KMS-11 (cell line): Measurements from ENCODE around the gene GPR32.

ENCODE experiments used
- H2AFZ ChIP-seq: fragments of 200-600 bp; sonication (generic); 2 replicates; pipeline ENCODE4 v1.6.1; 2016; ENCODE audit warnings: antibody characterized with exemption, mixed run types, low read depth
- H3K27ac ChIP-seq: fragments of 200-600 bp; sonication (generic); 2 replicates; pipeline ENCODE4 v1.6.1; 2016; ENCODE audit warnings: mild to moderate bottlenecking, mixed run types
- H3K27me3 ChIP-seq: fragments of 200-600 bp; sonication (generic); 2 replicates; pipeline ENCODE4 v1.6.1; 2017; ENCODE audit warnings: mild to moderate bottlenecking, low read depth, mixed run types, moderate library complexity; ENCODE audit not compliant: insufficient read depth
- H3K36me3 ChIP-seq: fragments of 200-600 bp; sonication (generic); 2 replicates; pipeline ENCODE4 v1.6.1; 2017; ENCODE audit warnings: mild to moderate bottlenecking, mixed run types; ENCODE audit not compliant: insufficient read depth
- H3K4me1 ChIP-seq: fragments of 200-600 bp; sonication (generic); 2 replicates; pipeline ENCODE4 v1.6.1; 2016; ENCODE audit warnings: mild to moderate bottlenecking, low read depth, mixed run types; ENCODE audit not compliant: poor library complexity, severe bottlenecking
- H3K4me2 ChIP-seq: fragments of 200-600 bp; sonication (generic); 2 replicates; pipeline ENCODE4 v1.7.0; 2016; ENCODE audit warnings: mild to moderate bottlenecking, mixed run types
- H3K4me3 ChIP-seq: fragments of 200-600 bp; sonication (generic); IDR thresholded peaks from 2 replicates; pipeline ENCODE4 v1.6.1; 2017; ENCODE audit warnings: low read depth, low read length, mixed read lengths; ENCODE audit not compliant: insufficient read depth
- H3K79me2 ChIP-seq: fragments of 200-600 bp; sonication (generic); 2 replicates; pipeline ENCODE4 v1.6.1; 2016; ENCODE audit warnings: low read depth, mixed run types; ENCODE audit not compliant: insufficient read depth
- H3K9ac ChIP-seq: fragments of 200-600 bp; sonication (generic); 2 replicates; pipeline ENCODE4 v1.6.1; 2016; ENCODE audit warnings: mild to moderate bottlenecking, mixed run types
- H4K20me1 ChIP-seq: fragments of 200-600 bp; sonication (generic); 2 replicates; pipeline ENCODE4 v1.6.1; 2016; ENCODE audit warnings: mild to moderate bottlenecking, mixed run types; ENCODE audit not compliant: insufficient read depth
- TF ChIP-seq, protein P1 (sequence below): fragments of 200-600 bp; sonication (generic); conservative IDR thresholded peaks from 2 replicates; pipeline ENCODE4 v1.6.1; 2017; ENCODE audit warnings: low read depth, mild to moderate bottlenecking, antibody characterized with exemption, low read length, moderate library complexity, mixed read lengths

The GPR32 gene

DNA sequence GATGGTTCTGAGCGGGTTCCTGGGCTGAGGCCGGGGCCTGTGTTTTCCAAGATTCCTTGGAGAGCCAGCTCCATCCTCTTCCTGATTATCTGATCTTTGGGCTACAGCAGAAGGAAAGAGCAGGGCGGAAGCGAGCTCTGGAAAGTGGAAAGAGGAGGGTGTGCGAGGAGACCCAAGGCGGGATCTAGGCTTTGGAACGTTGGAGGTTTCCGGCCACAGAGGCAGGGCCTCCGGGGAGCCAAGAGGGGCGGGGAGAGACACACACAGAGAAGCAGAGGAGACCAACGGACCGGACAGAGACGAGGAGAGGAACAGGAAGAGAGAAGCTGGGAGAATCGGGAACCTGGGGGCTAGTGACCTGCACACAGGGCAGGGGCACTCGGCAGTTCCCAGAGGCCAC, 47.2 kb upstream of the GPR32 start, which contains the start of gene CLEC11A:
Gene CLEC11A (plus strand): TSS at position 296 of the 400 bp plus-strand sequence. CDS start 162 bp downstream, outside the sequence.
- Histone ChIP-seq H3K27me3 (no peaks in the 10 kb centered on the region), H3K9ac (no peak within 1 kb of the TSS), H3K4me3 (no peak within 1 kb of the TSS), H3K4me1 (no peaks in the 10 kb centered on the region), H3K27ac (no peak within 1 kb of the TSS), H3K4me2 (no peak within 1 kb of the TSS), H4K20me1 (no peaks in the 10 kb centered on the region), H2AFZ (no peak within 1 kb of the TSS), H3K36me3 (no peaks in the 10 kb centered on the region), H3K79me2 (no peaks in the 10 kb centered on the region)
- TF ChIP-seq, protein P1, sequence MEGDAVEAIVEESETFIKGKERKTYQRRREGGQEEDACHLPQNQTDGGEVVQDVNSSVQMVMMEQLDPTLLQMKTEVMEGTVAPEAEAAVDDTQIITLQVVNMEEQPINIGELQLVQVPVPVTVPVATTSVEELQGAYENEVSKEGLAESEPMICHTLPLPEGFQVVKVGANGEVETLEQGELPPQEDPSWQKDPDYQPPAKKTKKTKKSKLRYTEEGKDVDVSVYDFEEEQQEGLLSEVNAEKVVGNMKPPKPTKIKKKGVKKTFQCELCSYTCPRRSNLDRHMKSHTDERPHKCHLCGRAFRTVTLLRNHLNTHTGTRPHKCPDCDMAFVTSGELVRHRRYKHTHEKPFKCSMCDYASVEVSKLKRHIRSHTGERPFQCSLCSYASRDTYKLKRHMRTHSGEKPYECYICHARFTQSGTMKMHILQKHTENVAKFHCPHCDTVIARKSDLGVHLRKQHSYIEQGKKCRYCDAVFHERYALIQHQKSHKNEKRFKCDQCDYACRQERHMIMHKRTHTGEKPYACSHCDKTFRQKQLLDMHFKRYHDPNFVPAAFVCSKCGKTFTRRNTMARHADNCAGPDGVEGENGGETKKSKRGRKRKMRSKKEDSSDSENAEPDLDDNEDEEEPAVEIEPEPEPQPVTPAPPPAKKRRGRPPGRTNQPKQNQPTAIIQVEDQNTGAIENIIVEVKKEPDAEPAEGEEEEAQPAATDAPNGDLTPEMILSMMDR: no peak

DNA sequence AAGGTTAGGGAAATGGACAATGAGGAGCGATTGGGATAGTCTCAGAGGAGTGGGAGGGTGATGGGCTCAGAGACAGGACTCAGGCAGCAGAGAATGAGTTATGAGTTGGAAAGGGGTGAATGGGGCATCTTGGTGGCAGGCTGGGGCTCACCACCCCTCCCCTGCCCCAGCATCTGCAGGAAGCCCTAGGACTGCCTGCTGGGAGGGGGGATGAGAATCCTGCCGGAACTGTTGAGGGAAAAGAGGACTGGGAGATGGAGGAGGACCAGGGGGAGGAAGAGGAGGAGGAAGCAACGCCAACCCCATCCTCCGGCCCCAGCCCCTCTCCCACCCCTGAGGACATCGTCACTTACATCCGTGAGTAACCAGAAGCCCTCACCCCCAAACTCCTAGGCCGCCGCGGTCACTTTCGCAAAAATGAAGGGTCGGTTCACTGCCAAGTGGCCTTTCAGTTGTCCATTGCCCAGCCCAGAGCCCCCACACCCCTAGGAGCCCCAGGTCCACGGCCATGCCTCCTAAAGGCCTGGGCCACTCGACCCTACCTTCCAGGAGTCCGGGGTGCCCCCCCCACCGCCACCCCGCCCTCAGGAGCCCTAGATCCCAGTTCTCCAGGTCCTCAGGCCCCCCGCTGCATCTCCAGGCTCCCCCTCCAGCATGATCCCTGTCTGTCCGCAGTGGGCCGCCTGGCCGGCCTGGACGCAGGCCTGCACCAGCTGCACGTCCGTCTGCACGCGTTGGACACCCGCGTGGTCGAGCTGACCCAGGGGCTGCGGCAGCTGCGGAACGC, 46.3 kb upstream of the GPR32 start:
- H3K4me1 ChIP-seq: no peaks in the 10 kb centered on the region
- no peak overlapping the region for H3K4me2 ChIP-seq
- H3K9ac ChIP-seq: no peak overlapping the region
- H3K36me3 ChIP-seq: no peaks in the 10 kb centered on the region
- H3K27me3 ChIP-seq: no peaks in the 10 kb centered on the region
- no peaks in the 10 kb centered on the region for H3K79me2 ChIP-seq
- no peak overlapping the region for H3K27ac ChIP-seq
- TF ChIP-seq, protein P1: no peak
- no peak overlapping the region for H2AFZ ChIP-seq
- H4K20me1 ChIP-seq: no peaks in the 10 kb centered on the region
- no peak overlapping the region for H3K4me3 ChIP-seq

DNA sequence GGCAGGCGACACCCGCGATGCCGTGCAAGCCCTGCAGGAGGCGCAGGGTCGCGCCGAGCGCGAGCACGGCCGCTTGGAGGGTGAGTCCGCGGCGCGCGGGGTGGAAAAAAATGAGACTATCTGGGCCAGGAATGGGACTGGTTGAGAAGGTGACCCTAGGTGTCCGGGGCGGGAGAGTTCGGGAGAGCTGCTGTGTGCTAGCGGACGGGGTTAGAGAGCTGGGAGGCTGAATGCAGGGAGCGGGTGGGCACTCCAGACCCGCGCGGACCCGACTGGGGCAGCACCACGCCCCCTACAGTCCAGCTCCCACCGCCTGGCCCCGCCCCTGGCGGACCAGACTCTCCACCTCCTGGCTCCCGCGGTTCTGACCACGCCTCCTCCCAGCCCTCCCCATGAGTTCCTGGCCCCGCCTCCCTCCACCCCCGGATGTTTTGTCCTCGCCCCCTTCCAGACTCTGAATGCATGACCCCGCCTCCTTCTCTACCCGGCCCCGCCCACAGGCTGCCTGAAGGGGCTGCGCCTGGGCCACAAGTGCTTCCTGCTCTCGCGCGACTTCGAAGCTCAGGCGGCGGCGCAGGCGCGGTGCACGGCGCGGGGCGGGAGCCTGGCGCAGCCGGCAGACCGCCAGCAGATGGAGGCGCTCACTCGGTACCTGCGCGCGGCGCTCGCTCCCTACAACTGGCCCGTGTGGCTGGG, 45.6 kb upstream of the GPR32 start:
- H3K4me1 ChIP-seq: no peaks in the 10 kb centered on the region
- no peak overlapping the region for H3K9ac ChIP-seq
- H3K4me2 ChIP-seq: no peak overlapping the region
- no peaks in the 10 kb centered on the region for H3K36me3 ChIP-seq
- TF ChIP-seq, protein P1: no peak
- no peak overlapping the region for H3K27ac ChIP-seq
- no peak overlapping the region for H3K4me3 ChIP-seq
- no peaks in the 10 kb centered on the region for H3K79me2 ChIP-seq
- H3K27me3 ChIP-seq: no peaks in the 10 kb centered on the region; the same call in 1 of the 2 replicates
- H4K20me1 ChIP-seq: no peaks in the 10 kb centered on the region
- no peak overlapping the region for H2AFZ ChIP-seq

DNA sequence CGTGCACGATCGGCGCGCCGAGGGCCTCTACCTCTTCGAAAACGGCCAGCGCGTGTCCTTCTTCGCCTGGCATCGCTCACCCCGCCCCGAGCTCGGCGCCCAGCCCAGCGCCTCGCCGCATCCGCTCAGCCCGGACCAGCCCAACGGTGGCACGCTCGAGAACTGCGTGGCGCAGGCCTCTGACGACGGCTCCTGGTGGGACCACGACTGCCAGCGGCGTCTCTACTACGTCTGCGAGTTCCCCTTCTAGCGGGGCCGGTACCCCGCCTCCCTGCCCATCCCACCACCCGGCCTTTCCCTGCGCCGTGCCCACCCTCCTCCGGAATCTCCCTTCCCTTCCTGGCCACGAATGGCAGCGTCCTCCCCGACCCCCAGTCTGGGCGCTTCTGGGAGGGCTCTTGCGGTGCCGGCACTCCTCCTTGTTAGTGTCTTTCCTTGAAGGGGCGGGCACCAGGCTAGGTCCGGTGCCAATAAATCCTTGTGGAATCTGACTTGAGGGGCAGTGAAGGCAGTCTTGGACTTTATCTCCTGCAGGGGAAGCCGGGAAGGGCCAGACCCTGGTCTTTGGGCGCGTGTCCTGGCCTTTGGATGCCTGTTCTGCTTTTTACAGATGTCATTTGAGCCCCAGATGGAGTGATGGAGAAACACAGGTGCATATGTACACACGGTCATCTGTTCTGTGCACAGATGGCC, 44.9 kb upstream of the GPR32 start:
- Histone ChIP-seq H3K9ac (no peak overlapping the region), H3K4me1 (no peaks in the 10 kb centered on the region), H3K4me3 (no peak overlapping the region), H4K20me1 (no peaks in the 10 kb centered on the region), H3K79me2 (no peaks in the 10 kb centered on the region), H2AFZ (no peak overlapping the region), H3K27me3 (peaks cover 3% of the 10 kb centered on the region; the same call in 1 of the 2 replicates), H3K36me3 (no peaks in the 10 kb centered on the region), H3K27ac (no peak overlapping the region), H3K4me2 (no peak overlapping the region)
- TF ChIP-seq, protein P1: no peak
